Breast epithelium (tissue), 3 donors: ENCODE results near the gene MECR.

ENCODE experiments used
- POLR2AphosphoS5 ChIP-seq, 3 donors: sonication (generic); formaldehyde crosslinking; IDR thresholded peaks; one replicate each; pipeline ENCODE4 v1.6.1; 2017; ENCODE audit warnings: antibody characterized with exemption in 3 of 3
- TF ChIP-seq, protein P1 (sequence below), 3 donors: fragments of 450-650 bp; IDR thresholded peaks; one replicate each; pipeline ENCODE4 v1.5.1; 2016 to 2017; ENCODE audit warnings: antibody characterized with exemption in 3 of 3, mild to moderate bottlenecking in 3 of 3, moderate library complexity in 3 of 3

DNA sequence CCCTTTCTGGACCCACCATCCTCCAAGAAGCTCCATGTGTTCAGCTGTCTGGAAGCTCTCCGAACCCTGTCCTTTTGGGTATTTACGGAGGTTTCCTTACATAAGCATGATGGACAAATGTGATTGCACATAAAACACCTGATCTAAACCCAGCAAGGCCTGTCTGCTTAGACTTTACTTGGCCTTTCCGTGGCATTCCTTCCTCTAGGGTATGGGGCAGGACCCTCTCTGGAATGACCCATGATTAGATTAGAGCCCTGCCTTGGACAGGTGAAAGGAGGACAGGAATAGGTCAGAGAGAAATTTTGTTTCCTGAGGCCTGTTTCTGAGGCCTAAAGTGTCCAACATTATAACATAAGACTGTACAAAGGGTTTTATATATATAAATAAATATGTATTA is 22.4 kb upstream of the MECR start:
- no peak for TF ChIP-seq POLR2AphosphoS5 (IDR thresholded peaks at IDR 0.05)
- TF ChIP-seq, protein P1, sequence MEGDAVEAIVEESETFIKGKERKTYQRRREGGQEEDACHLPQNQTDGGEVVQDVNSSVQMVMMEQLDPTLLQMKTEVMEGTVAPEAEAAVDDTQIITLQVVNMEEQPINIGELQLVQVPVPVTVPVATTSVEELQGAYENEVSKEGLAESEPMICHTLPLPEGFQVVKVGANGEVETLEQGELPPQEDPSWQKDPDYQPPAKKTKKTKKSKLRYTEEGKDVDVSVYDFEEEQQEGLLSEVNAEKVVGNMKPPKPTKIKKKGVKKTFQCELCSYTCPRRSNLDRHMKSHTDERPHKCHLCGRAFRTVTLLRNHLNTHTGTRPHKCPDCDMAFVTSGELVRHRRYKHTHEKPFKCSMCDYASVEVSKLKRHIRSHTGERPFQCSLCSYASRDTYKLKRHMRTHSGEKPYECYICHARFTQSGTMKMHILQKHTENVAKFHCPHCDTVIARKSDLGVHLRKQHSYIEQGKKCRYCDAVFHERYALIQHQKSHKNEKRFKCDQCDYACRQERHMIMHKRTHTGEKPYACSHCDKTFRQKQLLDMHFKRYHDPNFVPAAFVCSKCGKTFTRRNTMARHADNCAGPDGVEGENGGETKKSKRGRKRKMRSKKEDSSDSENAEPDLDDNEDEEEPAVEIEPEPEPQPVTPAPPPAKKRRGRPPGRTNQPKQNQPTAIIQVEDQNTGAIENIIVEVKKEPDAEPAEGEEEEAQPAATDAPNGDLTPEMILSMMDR (IDR thresholded peaks at IDR 0.05), result no peak
